ENCODE data around the gene GPR160. TPM values are rescaled to one million over a fixed set of nuclear protein-coding genes. Genes with fewer than 3 reads are reported as not detected.

Gene GPR160
- total and polyA plus RNA-seq, 2 of the 13 experiments (the other 11 are each of a cell fraction or from before 2014, with no cell fraction given), result 12.1 to 23.2 TPM

DNA sequence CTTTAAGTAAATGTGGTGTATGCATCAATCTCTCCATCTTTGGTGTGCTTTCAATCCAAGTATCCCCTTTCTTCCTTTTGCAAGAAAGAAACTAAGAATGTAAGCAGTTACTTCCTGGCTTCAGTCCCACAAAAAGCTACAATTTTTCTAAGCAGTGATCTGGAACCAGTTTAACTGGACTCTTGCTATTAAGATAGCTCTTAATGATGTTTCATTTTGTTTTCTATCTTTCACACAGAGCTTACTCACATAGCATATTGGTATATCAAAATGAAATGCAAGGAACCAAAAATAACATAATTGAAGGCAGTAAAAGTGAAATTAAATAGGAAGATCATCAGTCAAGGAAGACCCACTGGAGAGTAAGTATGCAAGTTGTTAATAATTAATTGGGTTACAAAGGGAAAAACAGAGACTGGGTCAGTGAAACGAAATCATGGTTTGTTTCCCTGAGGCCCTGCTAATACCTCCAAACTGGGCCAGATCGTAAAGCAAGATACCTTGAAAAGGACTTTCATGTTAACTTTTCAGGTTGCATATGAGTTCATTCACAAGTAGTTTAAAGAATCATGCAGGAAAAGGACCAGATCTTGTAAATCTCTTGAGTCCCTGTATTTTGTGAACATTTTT is 41.9 kb downstream of the GPR160 start (continued):
- TF ChIP-seq, protein P1, sequence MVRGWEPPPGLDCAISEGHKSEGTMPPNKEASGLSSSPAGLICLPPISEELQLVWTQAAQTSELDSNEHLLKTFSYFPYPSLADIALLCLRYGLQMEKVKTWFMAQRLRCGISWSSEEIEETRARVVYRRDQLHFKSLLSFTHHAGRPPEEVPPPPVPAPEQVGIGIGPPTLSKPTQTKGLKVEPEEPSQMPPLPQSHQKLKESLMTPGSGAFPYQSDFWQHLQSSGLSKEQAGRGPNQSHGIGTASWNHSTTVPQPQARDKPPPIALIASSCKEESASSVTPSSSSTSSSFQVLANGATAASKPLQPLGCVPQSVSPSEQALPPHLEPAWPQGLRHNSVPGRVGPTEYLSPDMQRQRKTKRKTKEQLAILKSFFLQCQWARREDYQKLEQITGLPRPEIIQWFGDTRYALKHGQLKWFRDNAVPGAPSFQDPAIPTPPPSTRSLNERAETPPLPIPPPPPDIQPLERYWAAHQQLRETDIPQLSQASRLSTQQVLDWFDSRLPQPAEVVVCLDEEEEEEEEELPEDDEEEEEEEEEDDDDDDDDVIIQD (CRISPR knock-in tag; IDR thresholded peaks at IDR 0.05; ENCODE audit: low read depth), result peak; percentile 67; the same call in 1 of the 2 replicates
- TF ChIP-seq, protein P2, sequence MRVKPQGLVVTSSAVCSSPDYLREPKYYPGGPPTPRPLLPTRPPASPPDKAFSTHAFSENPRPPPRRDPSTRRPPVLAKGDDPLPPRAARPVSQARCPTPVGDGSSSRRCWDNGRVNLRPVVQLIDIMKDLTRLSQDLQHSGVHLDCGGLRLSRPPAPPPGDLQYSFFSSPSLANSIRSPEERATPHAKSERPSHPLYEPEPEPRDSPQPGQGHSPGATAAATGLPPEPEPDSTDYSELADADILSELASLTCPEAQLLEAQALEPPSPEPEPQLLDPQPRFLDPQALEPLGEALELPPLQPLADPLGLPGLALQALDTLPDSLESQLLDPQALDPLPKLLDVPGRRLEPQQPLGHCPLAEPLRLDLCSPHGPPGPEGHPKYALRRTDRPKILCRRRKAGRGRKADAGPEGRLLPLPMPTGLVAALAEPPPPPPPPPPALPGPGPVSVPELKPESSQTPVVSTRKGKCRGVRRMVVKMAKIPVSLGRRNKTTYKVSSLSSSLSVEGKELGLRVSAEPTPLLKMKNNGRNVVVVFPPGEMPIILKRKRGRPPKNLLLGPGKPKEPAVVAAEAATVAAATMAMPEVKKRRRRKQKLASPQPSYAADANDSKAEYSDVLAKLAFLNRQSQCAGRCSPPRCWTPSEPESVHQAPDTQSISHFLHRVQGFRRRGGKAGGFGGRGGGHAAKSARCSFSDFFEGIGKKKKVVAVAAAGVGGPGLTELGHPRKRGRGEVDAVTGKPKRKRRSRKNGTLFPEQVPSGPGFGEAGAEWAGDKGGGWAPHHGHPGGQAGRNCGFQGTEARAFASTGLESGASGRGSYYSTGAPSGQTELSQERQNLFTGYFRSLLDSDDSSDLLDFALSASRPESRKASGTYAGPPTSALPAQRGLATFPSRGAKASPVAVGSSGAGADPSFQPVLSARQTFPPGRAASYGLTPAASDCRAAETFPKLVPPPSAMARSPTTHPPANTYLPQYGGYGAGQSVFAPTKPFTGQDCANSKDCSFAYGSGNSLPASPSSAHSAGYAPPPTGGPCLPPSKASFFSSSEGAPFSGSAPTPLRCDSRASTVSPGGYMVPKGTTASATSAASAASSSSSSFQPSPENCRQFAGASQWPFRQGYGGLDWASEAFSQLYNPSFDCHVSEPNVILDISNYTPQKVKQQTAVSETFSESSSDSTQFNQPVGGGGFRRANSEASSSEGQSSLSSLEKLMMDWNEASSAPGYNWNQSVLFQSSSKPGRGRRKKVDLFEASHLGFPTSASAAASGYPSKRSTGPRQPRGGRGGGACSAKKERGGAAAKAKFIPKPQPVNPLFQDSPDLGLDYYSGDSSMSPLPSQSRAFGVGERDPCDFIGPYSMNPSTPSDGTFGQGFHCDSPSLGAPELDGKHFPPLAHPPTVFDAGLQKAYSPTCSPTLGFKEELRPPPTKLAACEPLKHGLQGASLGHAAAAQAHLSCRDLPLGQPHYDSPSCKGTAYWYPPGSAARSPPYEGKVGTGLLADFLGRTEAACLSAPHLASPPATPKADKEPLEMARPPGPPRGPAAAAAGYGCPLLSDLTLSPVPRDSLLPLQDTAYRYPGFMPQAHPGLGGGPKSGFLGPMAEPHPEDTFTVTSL (CRISPR knock-in tag; IDR thresholded peaks at IDR 0.05; ENCODE audit: borderline replicate concordance), result peak; percentile 41; the same call in 1 of the 2 replicates
- TF ChIP-seq ZNF788 (CRISPR knock-in tag; IDR thresholded peaks at IDR 0.05; ENCODE audit: borderline replicate concordance) (no peak), EP300 (IDR thresholded peaks at IDR 0.05; ENCODE audit: low read depth in 2 of 2, low read length in 2 of 2) (peak in 1 of 2 experiments; percentile 48; a peak in 2 of 4 replicates), EP300 (CRISPR knock-in tag; IDR thresholded peaks at IDR 0.05; ENCODE audit: borderline replicate concordance) (no peak), SOX6 (IDR thresholded peaks at IDR 0.05) (no peak), SOX6 (CRISPR knock-in tag; IDR thresholded peaks at IDR 0.05) (peak; percentile 65), HNRNPUL1 (IDR thresholded peaks at IDR 0.05; ENCODE audit: low read depth, low read length) (peak; percentile 92), GZF1 (CRISPR knock-in tag; IDR thresholded peaks at IDR 0.05) (no peak), ZFX (CRISPR knock-in tag; IDR thresholded peaks at IDR 0.05; ENCODE audit: low read depth) (0 out of 2 replicates have a peak, but pooled peaks have one; percentile 41), SAP130 (CRISPR knock-in tag; IDR thresholded peaks at IDR 0.05; ENCODE audit: low read depth) (0 out of 2 replicates have a peak, but pooled peaks have one; percentile 11)
- TF ChIP-seq, protein P3, sequence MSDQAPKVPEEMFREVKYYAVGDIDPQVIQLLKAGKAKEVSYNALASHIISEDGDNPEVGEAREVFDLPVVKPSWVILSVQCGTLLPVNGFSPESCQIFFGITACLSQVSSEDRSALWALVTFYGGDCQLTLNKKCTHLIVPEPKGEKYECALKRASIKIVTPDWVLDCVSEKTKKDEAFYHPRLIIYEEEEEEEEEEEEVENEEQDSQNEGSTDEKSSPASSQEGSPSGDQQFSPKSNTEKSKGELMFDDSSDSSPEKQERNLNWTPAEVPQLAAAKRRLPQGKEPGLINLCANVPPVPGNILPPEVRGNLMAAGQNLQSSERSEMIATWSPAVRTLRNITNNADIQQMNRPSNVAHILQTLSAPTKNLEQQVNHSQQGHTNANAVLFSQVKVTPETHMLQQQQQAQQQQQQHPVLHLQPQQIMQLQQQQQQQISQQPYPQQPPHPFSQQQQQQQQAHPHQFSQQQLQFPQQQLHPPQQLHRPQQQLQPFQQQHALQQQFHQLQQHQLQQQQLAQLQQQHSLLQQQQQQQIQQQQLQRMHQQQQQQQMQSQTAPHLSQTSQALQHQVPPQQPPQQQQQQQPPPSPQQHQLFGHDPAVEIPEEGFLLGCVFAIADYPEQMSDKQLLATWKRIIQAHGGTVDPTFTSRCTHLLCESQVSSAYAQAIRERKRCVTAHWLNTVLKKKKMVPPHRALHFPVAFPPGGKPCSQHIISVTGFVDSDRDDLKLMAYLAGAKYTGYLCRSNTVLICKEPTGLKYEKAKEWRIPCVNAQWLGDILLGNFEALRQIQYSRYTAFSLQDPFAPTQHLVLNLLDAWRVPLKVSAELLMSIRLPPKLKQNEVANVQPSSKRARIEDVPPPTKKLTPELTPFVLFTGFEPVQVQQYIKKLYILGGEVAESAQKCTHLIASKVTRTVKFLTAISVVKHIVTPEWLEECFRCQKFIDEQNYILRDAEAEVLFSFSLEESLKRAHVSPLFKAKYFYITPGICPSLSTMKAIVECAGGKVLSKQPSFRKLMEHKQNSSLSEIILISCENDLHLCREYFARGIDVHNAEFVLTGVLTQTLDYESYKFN (CRISPR knock-in tag; conservative IDR thresholded peaks at IDR 0.05), result peak; percentile 61
- TF ChIP-seq, protein P4, sequence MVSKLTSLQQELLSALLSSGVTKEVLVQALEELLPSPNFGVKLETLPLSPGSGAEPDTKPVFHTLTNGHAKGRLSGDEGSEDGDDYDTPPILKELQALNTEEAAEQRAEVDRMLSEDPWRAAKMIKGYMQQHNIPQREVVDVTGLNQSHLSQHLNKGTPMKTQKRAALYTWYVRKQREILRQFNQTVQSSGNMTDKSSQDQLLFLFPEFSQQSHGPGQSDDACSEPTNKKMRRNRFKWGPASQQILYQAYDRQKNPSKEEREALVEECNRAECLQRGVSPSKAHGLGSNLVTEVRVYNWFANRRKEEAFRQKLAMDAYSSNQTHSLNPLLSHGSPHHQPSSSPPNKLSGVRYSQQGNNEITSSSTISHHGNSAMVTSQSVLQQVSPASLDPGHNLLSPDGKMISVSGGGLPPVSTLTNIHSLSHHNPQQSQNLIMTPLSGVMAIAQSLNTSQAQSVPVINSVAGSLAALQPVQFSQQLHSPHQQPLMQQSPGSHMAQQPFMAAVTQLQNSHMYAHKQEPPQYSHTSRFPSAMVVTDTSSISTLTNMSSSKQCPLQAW (CRISPR knock-in tag; IDR thresholded peaks at IDR 0.05), result peak; percentile 46; the same call in 1 of the 2 replicates
- TF ChIP-seq, protein P5, sequence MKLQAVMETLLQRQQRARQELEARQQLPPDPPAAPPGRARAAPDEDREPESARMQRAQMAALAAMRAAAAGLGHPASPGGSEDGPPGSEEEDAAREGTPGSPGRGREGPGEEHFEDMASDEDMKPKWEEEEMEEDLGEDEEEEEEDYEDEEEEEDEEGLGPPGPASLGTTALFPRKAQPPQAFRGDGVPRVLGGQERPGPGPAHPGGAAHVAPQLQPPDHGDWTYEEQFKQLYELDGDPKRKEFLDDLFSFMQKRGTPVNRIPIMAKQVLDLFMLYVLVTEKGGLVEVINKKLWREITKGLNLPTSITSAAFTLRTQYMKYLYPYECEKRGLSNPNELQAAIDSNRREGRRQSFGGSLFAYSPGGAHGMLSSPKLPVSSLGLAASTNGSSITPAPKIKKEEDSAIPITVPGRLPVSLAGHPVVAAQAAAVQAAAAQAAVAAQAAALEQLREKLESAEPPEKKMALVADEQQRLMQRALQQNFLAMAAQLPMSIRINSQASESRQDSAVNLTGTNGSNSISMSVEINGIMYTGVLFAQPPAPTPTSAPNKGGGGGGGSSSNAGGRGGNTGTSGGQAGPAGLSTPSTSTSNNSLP (IDR thresholded peaks at IDR 0.05; ENCODE audit: low read depth, low read length), result no peak
